H9 (cell line): ENCODE measurements around the gene TMEM163. TPM values are rescaled to one million over a fixed set of nuclear protein-coding genes. Genes with fewer than 3 reads are reported as not detected.

ENCODE experiments used
- DNase-seq: peaks from one replicate; pipeline ENCODE4 v3.0.0-alpha.2; 2017
- H2AFZ ChIP-seq: one replicate; pipeline ENCODE4 v1.6.1; 2013; ENCODE audit warnings: mild to moderate bottlenecking, low read length, control low read depth, moderate library complexity
- H2AK5ac ChIP-seq: 2 replicates; pipeline ENCODE4 v1.6.1; 2013; ENCODE audit warnings: low read length, control low read depth, mixed read lengths; ENCODE audit not compliant: insufficient read length
- H2BK120ac ChIP-seq: one replicate; pipeline ENCODE4 v1.6.1; 2013; ENCODE audit warnings: low read depth, mild to moderate bottlenecking, low read length, control low read depth, inconsistent platforms; ENCODE audit not compliant: poor library complexity, severe bottlenecking
- H2BK12ac ChIP-seq: 2 replicates; pipeline ENCODE4 v1.6.1; 2013; ENCODE audit warnings: low read length, control low read depth, mixed read lengths, low read depth; ENCODE audit not compliant: insufficient read length
- H2BK15ac ChIP-seq: 2 replicates; pipeline ENCODE4 v1.6.1; 2013; ENCODE audit warnings: low read depth, low read length, control low read depth
- H2BK20ac ChIP-seq: one replicate; pipeline ENCODE4 v1.6.1; 2013; ENCODE audit warnings: low read depth, mild to moderate bottlenecking, low read length, control low read depth, inconsistent platforms; ENCODE audit not compliant: poor library complexity, severe bottlenecking
- H2BK5ac ChIP-seq: 2 replicates; pipeline ENCODE4 v1.6.1; 2013; ENCODE audit warnings: low read length, control low read depth, mixed read lengths; ENCODE audit not compliant: insufficient read length
- H3K14ac ChIP-seq: 2 replicates; pipeline ENCODE4 v1.6.1; 2013; ENCODE audit warnings: low read length, control low read depth; ENCODE audit not compliant: insufficient read depth
- H3K18ac ChIP-seq: 2 replicates; pipeline ENCODE4 v1.6.1; 2013; ENCODE audit warnings: low read depth, mild to moderate bottlenecking, mixed read lengths, low read length, control low read depth; ENCODE audit not compliant: insufficient read length
- H3K23ac ChIP-seq: 2 replicates; pipeline ENCODE4 v1.6.1; 2013; ENCODE audit warnings: low read length, control low read depth, mixed read lengths, low read depth; ENCODE audit not compliant: insufficient read length
- H3K23me2 ChIP-seq: 2 replicates; pipeline ENCODE4 v1.6.1; 2013; ENCODE audit warnings: low read depth, mild to moderate bottlenecking, mixed read lengths, low read length, control low read depth; ENCODE audit not compliant: insufficient read length, poor library complexity, severe bottlenecking
- H3K27ac ChIP-seq: 2 replicates; pipeline ENCODE4 v1.5.1; 2013; ENCODE audit warnings: low read length, control low read depth, mixed read lengths, low read depth; ENCODE audit not compliant: insufficient read length
- H3K27me3 ChIP-seq: 2 replicates; pipeline ENCODE4 v1.6.1; 2013; ENCODE audit warnings: low read length, control low read depth, inconsistent platforms; ENCODE audit not compliant: insufficient read depth
- H3K4ac ChIP-seq: 2 replicates; pipeline ENCODE4 v1.6.1; 2013; ENCODE audit warnings: low read depth, mild to moderate bottlenecking, control low read depth, inconsistent platforms, low read length, moderate library complexity
- H3K4me1 ChIP-seq: 2 replicates; pipeline ENCODE4 v1.6.1; 2013; ENCODE audit warnings: low read length, control low read depth, inconsistent platforms; ENCODE audit not compliant: insufficient read depth
- H3K4me2 ChIP-seq: 2 replicates; pipeline ENCODE4 v1.6.1; 2013; ENCODE audit warnings: low read length, control low read depth, mixed read lengths; ENCODE audit not compliant: insufficient read length, insufficient read depth
- H3K56ac ChIP-seq: 2 replicates; pipeline ENCODE4 v1.6.1; 2013; ENCODE audit warnings: low read depth, mild to moderate bottlenecking, mixed read lengths, low read length, control low read depth; ENCODE audit not compliant: insufficient read length
- H3K79me1 ChIP-seq: 2 replicates; pipeline ENCODE4 v1.6.1; 2013; ENCODE audit warnings: low read depth, mild to moderate bottlenecking, moderate library complexity, low read length, control low read depth, inconsistent platforms; ENCODE audit not compliant: insufficient read depth, poor library complexity, severe bottlenecking
- H3K79me2 ChIP-seq: 2 replicates; pipeline ENCODE4 v1.6.1; 2013; ENCODE audit warnings: low read length, control low read depth, inconsistent platforms; ENCODE audit not compliant: insufficient read depth
- H3K9ac ChIP-seq: 2 replicates; pipeline ENCODE4 v1.6.1; 2013; ENCODE audit warnings: low read length, control low read depth, mixed read lengths; ENCODE audit not compliant: insufficient read length; ENCODE audit errors: extremely low read depth
- H3K9me3 ChIP-seq: one replicate; pipeline ENCODE4 v1.6.1; 2013; ENCODE audit warnings: low read depth, low read length, inconsistent platforms; ENCODE audit not compliant: control insufficient read depth
- H3T11ph ChIP-seq: one replicate; pipeline ENCODE4 v1.6.1; 2013; ENCODE audit warnings: mild to moderate bottlenecking, low read length, control low read depth, inconsistent platforms
- H4K20me1 ChIP-seq: one replicate; pipeline ENCODE4 v1.6.1; 2013; ENCODE audit not compliant: control insufficient read depth, insufficient read length, insufficient read depth
- H4K5ac ChIP-seq: 2 replicates; pipeline ENCODE4 v1.6.1; 2013; ENCODE audit warnings: low read depth, mild to moderate bottlenecking, mixed read lengths, low read length, control low read depth; ENCODE audit not compliant: insufficient read length
- H4K8ac ChIP-seq: replicated peaks from 2 replicates; pipeline ENCODE4 v1.6.1; 2013; ENCODE audit warnings: low read length, control low read depth, mixed read lengths, low read depth; ENCODE audit not compliant: insufficient read length
- H4K91ac ChIP-seq: 2 replicates; pipeline ENCODE4 v1.6.1; 2013; ENCODE audit warnings: low read depth, mild to moderate bottlenecking, moderate library complexity, mixed read lengths, low read length, control low read depth; ENCODE audit not compliant: insufficient read length
- H3K27ac Mint-ChIP-seq, 3 experiments: 2 replicates in 2 of 3; 3 replicates in 1 of 3; pipeline ENCODE4 v1.8.0; 2020 to 2021; ENCODE audit warnings: mixed read lengths in 3 of 3, mild to moderate bottlenecking in 1 of 3, moderate library complexity in 1 of 3
- H3K27me3 Mint-ChIP-seq: 2 replicates; pipeline ENCODE4 v1.8.0; 2021; ENCODE audit warnings: low read depth, mild to moderate bottlenecking, moderate library complexity, mixed read lengths
- H3K36me3 Mint-ChIP-seq, 3 experiments: 2 replicates in 2 of 3; 3 replicates in 1 of 3; pipeline ENCODE4 v1.8.0; 2020 to 2021; ENCODE audit warnings: low read depth in 3 of 3, mixed read lengths in 3 of 3; ENCODE audit not compliant: insufficient read depth in 1 of 3
- H3K4me1 Mint-ChIP-seq, 2 experiments: 2 replicates each; pipeline ENCODE4 v1.8.0; 2020; ENCODE audit warnings: mixed read lengths in 2 of 2
- H3K4me3 Mint-ChIP-seq, 2 experiments: 2 replicates in 1 of 2; 3 replicates in 1 of 2; pipeline ENCODE4 v1.8.0; 2020 to 2021; ENCODE audit warnings: mild to moderate bottlenecking in 2 of 2, mixed read lengths in 2 of 2, moderate library complexity in 1 of 2
- H3K9me3 Mint-ChIP-seq, 2 experiments: 2 replicates in 1 of 2; 3 replicates in 1 of 2; pipeline ENCODE4 v1.8.0; 2020; ENCODE audit warnings: mild to moderate bottlenecking in 2 of 2, mixed read lengths in 2 of 2, moderate library complexity in 1 of 2
- WGBS: extraction: QIAGEN DNeasy Blood & Tissue Kit; methylation state at CpG from one replicate; pipeline ENCODE4 v1.1.7; 2013; ENCODE audit warnings: missing lambda C conversion rate, low lambda C conversion rate, mixed read lengths; ENCODE audit not compliant: insufficient read length; ENCODE audit errors: extremely low coverage; 5-methylcytosine and 5-hydroxymethylcytosine counted together
- total RNA-seq: library from RNA; stranded (reverse); gene quantifications from 2 replicates; pipeline ENCODE4 v1.2.1, GENCODE V29; 2021
- TF ChIP-seq, protein P1 (sequence below): fragments of 200-600 bp; sonication (generic); conservative IDR thresholded peaks from 3 replicates; pipeline ENCODE4 v1.8.0; 2021; ENCODE audit warnings: antibody characterized with exemption, mild to moderate bottlenecking

TMEM163 gene
- total RNA-seq, 1 experiment from 2014 or later, result 0.39 TPM

GRCh38 chr2:134610871-134611270 is 107.9 kb downstream of the TMEM163 start:
- H3K9me3 Mint-ChIP-seq, result peaks cover 18 to 22% of the 10 kb centered on the region in 2 experiments
- no peak overlapping the region for H3K23ac ChIP-seq
- no peak overlapping the region for H3K27ac ChIP-seq
- H3K4me2 ChIP-seq, result no peak overlapping the region
- H3K14ac ChIP-seq, result no peak overlapping the region
- H3K36me3 Mint-ChIP-seq, result peaks cover 0 to 21% (median 9%) of the 10 kb centered on the region in 3 experiments; a peak in 6 of 7 replicates
- no peak overlapping the region for H2BK15ac ChIP-seq
- H4K5ac ChIP-seq, result no peak overlapping the region
- H2AFZ ChIP-seq, result no peak overlapping the region
- no peak overlapping the region for H3T11ph ChIP-seq
- H3K18ac ChIP-seq, result no peak overlapping the region
- no peak overlapping the region for H3K4ac ChIP-seq
- TF ChIP-seq, protein P1, sequence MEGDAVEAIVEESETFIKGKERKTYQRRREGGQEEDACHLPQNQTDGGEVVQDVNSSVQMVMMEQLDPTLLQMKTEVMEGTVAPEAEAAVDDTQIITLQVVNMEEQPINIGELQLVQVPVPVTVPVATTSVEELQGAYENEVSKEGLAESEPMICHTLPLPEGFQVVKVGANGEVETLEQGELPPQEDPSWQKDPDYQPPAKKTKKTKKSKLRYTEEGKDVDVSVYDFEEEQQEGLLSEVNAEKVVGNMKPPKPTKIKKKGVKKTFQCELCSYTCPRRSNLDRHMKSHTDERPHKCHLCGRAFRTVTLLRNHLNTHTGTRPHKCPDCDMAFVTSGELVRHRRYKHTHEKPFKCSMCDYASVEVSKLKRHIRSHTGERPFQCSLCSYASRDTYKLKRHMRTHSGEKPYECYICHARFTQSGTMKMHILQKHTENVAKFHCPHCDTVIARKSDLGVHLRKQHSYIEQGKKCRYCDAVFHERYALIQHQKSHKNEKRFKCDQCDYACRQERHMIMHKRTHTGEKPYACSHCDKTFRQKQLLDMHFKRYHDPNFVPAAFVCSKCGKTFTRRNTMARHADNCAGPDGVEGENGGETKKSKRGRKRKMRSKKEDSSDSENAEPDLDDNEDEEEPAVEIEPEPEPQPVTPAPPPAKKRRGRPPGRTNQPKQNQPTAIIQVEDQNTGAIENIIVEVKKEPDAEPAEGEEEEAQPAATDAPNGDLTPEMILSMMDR, result no peak
- no CpG with 5 or more reads among the region's 2 CpGs for WGBS
- H3K79me1 ChIP-seq, result no peaks in the 10 kb centered on the region
- no peaks in the 10 kb centered on the region for H4K20me1 ChIP-seq
- no peak overlapping the region for H2BK120ac ChIP-seq
- no peak overlapping the region for H2BK12ac ChIP-seq
- H2BK20ac ChIP-seq, result no peak overlapping the region
- H3K56ac ChIP-seq, result no peak overlapping the region
- H3K27me3 Mint-ChIP-seq, result peaks cover 3% of the 10 kb centered on the region
- H3K27ac Mint-ChIP-seq, result no peak overlapping the region
- no peaks in the 10 kb centered on the region for H3K9me3 ChIP-seq
- H3K9ac ChIP-seq, result no peak overlapping the region
- no peak overlapping the region for H2BK5ac ChIP-seq
- DNase-seq, result no peak
- H3K27me3 ChIP-seq, result no peaks in the 10 kb centered on the region
- H3K4me1 Mint-ChIP-seq, result peaks cover 0 to 4% of the 10 kb centered on the region in 2 experiments; a peak in 2 of 4 replicates
- no peaks in the 10 kb centered on the region for H3K23me2 ChIP-seq
- H3K4me3 Mint-ChIP-seq, result no peak overlapping the region
- no peak overlapping the region for H4K8ac ChIP-seq
- H3K4me1 ChIP-seq, result no peaks in the 10 kb centered on the region
- H4K91ac ChIP-seq, result no peak overlapping the region
- no peak overlapping the region for H2AK5ac ChIP-seq
- no peaks in the 10 kb centered on the region for H3K79me2 ChIP-seq
